ENCODE data around the gene ANAPC10.

DNA sequence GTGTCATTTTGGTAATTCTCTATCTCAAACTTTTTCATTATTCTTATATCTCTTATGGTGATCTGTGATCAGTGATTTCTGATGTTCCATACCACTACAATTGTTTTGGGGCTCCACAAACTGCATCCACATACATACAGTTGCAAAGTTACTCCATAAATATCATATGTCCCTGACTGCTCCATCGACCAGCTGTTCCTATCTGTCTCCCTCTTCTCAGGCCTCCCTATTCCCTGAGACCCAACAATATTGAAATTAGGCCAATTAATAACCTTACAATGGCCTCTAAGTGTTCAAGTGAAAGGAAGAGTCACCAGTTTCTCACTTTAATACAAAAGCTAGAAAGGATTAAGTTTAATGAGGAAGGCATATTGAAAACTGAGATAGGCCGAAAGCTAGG lies 108.7 kb downstream of the ANAPC10 start:
- TF ChIP-seq, protein P1, sequence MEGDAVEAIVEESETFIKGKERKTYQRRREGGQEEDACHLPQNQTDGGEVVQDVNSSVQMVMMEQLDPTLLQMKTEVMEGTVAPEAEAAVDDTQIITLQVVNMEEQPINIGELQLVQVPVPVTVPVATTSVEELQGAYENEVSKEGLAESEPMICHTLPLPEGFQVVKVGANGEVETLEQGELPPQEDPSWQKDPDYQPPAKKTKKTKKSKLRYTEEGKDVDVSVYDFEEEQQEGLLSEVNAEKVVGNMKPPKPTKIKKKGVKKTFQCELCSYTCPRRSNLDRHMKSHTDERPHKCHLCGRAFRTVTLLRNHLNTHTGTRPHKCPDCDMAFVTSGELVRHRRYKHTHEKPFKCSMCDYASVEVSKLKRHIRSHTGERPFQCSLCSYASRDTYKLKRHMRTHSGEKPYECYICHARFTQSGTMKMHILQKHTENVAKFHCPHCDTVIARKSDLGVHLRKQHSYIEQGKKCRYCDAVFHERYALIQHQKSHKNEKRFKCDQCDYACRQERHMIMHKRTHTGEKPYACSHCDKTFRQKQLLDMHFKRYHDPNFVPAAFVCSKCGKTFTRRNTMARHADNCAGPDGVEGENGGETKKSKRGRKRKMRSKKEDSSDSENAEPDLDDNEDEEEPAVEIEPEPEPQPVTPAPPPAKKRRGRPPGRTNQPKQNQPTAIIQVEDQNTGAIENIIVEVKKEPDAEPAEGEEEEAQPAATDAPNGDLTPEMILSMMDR (IDR thresholded peaks at IDR 0.05 in 8 of 11, conservative IDR thresholded peaks at IDR 0.05 in 3 of 11): no peak
- no peak for TF ChIP-seq POLR2AphosphoS5 (IDR thresholded peaks at IDR 0.05)
- TF ChIP-seq POLR2A (IDR thresholded peaks at IDR 0.05): no peak
